HepG2 (cell line): ENCODE results near the gene CAPZA1.

Experiments used
- BHLHE40 ChIP-seq: IDR thresholded peaks from 2 replicates; pipeline ENCODE4 v1.6.1; 2011; ENCODE audit warnings: low read length, improper control_type of control experiment
- CBX5 ChIP-seq: sonication (generic); formaldehyde crosslinking; IDR thresholded peaks from 2 replicates; pipeline ENCODE4 v1.4.0; 2020; ENCODE audit warnings: missing genetic modification reagents, borderline replicate concordance
- CTCF ChIP-seq: sonication (generic); formaldehyde crosslinking; IDR thresholded peaks from 2 replicates; pipeline ENCODE4 v1.5.0; 2020; ENCODE audit warnings: mild to moderate bottlenecking, missing genetic modification reagents, moderate library complexity
- EZH2 ChIP-seq: conservative IDR thresholded peaks from 2 replicates; pipeline ENCODE4 v1.6.1; 2012; ENCODE audit warnings: mild to moderate bottlenecking, low read depth, low read length, moderate library complexity
- FOXK1 ChIP-seq: sonication (generic); formaldehyde crosslinking; IDR thresholded peaks from 2 replicates; pipeline ENCODE4 v1.4.0; 2020; ENCODE audit warnings: low read depth, missing genetic modification reagents, borderline replicate concordance
- NCOA2 ChIP-seq: sonication (generic); formaldehyde crosslinking; IDR thresholded peaks from 2 replicates; pipeline ENCODE4 v1.8.0; 2022; ENCODE audit warnings: inconsistent platforms
- NCOA5 ChIP-seq: sonication (generic); formaldehyde crosslinking; IDR thresholded peaks from 2 replicates; pipeline ENCODE4 v1.4.0; 2020; ENCODE audit warnings: missing genetic modification reagents
- POLR2AphosphoS5 ChIP-seq: IDR thresholded peaks from 2 replicates; pipeline ENCODE4 v1.6.1; 2012; ENCODE audit warnings: low read depth, low read length
- SALL2 ChIP-seq: sonication (generic); formaldehyde crosslinking; IDR thresholded peaks from 2 replicates; pipeline ENCODE4 v1.8.1; 2023; ENCODE audit warnings: mild to moderate bottlenecking, missing genetic modification reagents, inconsistent platforms
- U2AF2 ChIP-seq: fragments of 200-400 bp; formaldehyde crosslinking; IDR thresholded peaks from 2 replicates; pipeline ENCODE4 v1.6.1; 2017; ENCODE audit warnings: low read depth, mild to moderate bottlenecking, low read length
- ZNF34 ChIP-seq: sonication (generic); formaldehyde crosslinking; IDR thresholded peaks from 2 replicates; pipeline ENCODE4 v1.4.0; 2020; ENCODE audit warnings: mild to moderate bottlenecking, missing genetic modification reagents, borderline replicate concordance
- ZNF382 ChIP-seq: sonication (generic); formaldehyde crosslinking; IDR thresholded peaks from 2 replicates; pipeline ENCODE4 v1.5.0; 2020; ENCODE audit warnings: missing genetic modification reagents, mild to moderate bottlenecking, borderline replicate concordance
- ZNF503 ChIP-seq: sonication (generic); formaldehyde crosslinking; IDR thresholded peaks from 2 replicates; pipeline ENCODE4 v1.4.0; 2020; ENCODE audit warnings: missing genetic modification reagents

GRCh38 chr1:112583366-112583765 is 36.3 kb upstream of the CAPZA1 start:
- TF ChIP-seq BHLHE40 (no peak), NCOA5 (CRISPR knock-in tag) (no peak), ZNF503 (CRISPR knock-in tag) (no peak), POLR2AphosphoS5 (no peak), ZNF34 (no peak), CTCF (CRISPR knock-in tag) (no peak), NCOA2 (CRISPR knock-in tag) (no peak), ZNF382 (CRISPR knock-in tag) (no peak), EZH2 (no peak), CBX5 (CRISPR knock-in tag) (no peak), SALL2 (no peak), FOXK1 (CRISPR knock-in tag) (no peak), U2AF2 (no peak)
